Smooth muscle cell (in vitro differentiated cells): ENCODE data around the gene SFTPB. TPM values are rescaled to one million over a fixed set of nuclear protein-coding genes. Genes with fewer than 3 reads are reported as not detected.

Source experiments
- DNase-seq: peaks from one replicate; lab custom pipeline; 2025; ENCODE audit not compliant: unreplicated experiment; lab: John Stamatoyannopoulos, UW
- H2AFZ ChIP-seq: fragments of 200-600 bp; sonication (generic); 2 replicates; pipeline ENCODE4 v1.6.0; 2016; ENCODE audit warnings: antibody characterized with exemption, low read depth, mild to moderate bottlenecking
- H3F3A ChIP-seq: fragments of 200-600 bp; sonication (generic); 2 replicates; pipeline ENCODE4 v1.6.0; 2017; ENCODE audit warnings: antibody characterized with exemption, low read depth
- H3K27ac ChIP-seq: fragments of 200-600 bp; sonication (generic); 2 replicates; pipeline ENCODE4 v1.5.1; 2016; ENCODE audit warnings: low read depth, mild to moderate bottlenecking
- H3K27me3 ChIP-seq: fragments of 200-600 bp; sonication (generic); 2 replicates; pipeline ENCODE4 v1.6.1; 2016; ENCODE audit warnings: low read depth, mild to moderate bottlenecking
- H3K36me3 ChIP-seq: fragments of 200-600 bp; sonication (generic); 2 replicates; pipeline ENCODE4 v1.5.1; 2016; ENCODE audit warnings: low read depth
- H3K4me1 ChIP-seq: fragments of 200-600 bp; sonication (generic); 2 replicates; pipeline ENCODE4 v1.5.1; 2016; ENCODE audit warnings: low read depth
- H3K4me2 ChIP-seq: fragments of 200-600 bp; sonication (generic); 2 replicates; pipeline ENCODE4 v1.6.0; 2016; ENCODE audit warnings: mild to moderate bottlenecking
- H3K4me3 ChIP-seq: fragments of 200-600 bp; sonication (generic); 2 replicates; pipeline ENCODE4 v1.5.1; 2016; ENCODE audit warnings: mild to moderate bottlenecking
- H3K79me2 ChIP-seq: fragments of 200-600 bp; sonication (generic); 2 replicates; pipeline ENCODE4 v1.6.0; 2016; ENCODE audit warnings: low read depth, mild to moderate bottlenecking
- H3K9ac ChIP-seq: fragments of 200-600 bp; sonication (generic); 2 replicates; pipeline ENCODE4 v1.6.0; 2016; ENCODE audit warnings: low read depth
- H3K9me3 ChIP-seq: fragments of 200-600 bp; sonication (generic); replicated peaks from 2 replicates; pipeline ENCODE4 v1.5.1; 2016; ENCODE audit warnings: low read depth
- H4K20me1 ChIP-seq: fragments of 200-600 bp; sonication (generic); 2 replicates; pipeline ENCODE4 v1.6.0; 2016; ENCODE audit warnings: low read depth
- WGBS: methylation state at CpG from one replicate; pipeline ENCODE4 v1.1.7; 2016; ENCODE audit warnings: low lambda C conversion rate; 5-methylcytosine and 5-hydroxymethylcytosine counted together
- polyA plus RNA-seq: library from polyadenylated mRNA; unstranded; fragments of >200 nt; fragmentation: Nextera tagmentation; extraction: Ambion mirVana; gene quantifications from 2 replicates; pipeline ENCODE4 v1.2.1, GENCODE V29; 2016
- total RNA-seq: library from RNA; depleted of rRNA; stranded (reverse); fragments of >200 nt; gene quantifications from 2 replicates; pipeline ENCODE4 v1.2.3, GENCODE V29; 2014
- TF ChIP-seq, protein P1 (sequence below): fragments of 200-600 bp; sonication (generic); IDR thresholded peaks from 2 replicates; pipeline ENCODE4 v1.5.1; 2017; ENCODE audit warnings: borderline replicate concordance, mild to moderate bottlenecking, antibody characterized with exemption; ENCODE audit not compliant: insufficient read depth, poor library complexity, severe bottlenecking

Gene SFTPB
- total and polyA plus RNA-seq, 2 experiments from 2014 or later: not detected

DNA sequence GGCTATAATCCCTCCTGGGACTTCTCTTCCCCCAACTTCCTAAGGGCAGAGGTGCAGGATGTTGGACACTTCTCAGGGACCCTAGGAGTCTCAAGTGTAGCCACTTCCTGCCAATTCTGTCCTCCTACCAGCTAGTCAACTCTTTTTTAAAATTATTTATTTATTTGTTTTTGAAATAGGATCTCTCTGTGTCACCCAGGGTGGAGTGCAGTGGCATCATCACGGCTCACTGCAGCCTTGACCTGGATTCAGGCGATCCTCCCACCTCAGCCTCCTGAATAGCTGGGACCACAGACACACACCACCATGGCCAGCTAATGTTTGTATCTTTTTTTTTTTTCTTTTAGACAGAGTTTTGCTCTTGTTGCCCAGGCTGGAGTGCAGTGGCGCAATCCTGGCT lies 11.5 kb downstream of the SFTPB start:
- Histone ChIP-seq H3F3A (peaks cover 3% of the 10 kb centered on the region), H3K4me3 (no peak overlapping the region), H3K27ac (no peak overlapping the region), H2AFZ (no peak overlapping the region), H3K4me2 (no peak overlapping the region), H3K79me2 (no peaks in the 10 kb centered on the region), H3K9me3 (no peaks in the 10 kb centered on the region), H4K20me1 (peaks cover 16% of the 10 kb centered on the region), H3K36me3 (no peaks in the 10 kb centered on the region), H3K9ac (no peak overlapping the region), H3K27me3 (no peaks in the 10 kb centered on the region), H3K4me1 (no peaks in the 10 kb centered on the region)
- 88% methylated on average over 3 of the region's 3 CpGs for WGBS
- TF ChIP-seq, protein P1, sequence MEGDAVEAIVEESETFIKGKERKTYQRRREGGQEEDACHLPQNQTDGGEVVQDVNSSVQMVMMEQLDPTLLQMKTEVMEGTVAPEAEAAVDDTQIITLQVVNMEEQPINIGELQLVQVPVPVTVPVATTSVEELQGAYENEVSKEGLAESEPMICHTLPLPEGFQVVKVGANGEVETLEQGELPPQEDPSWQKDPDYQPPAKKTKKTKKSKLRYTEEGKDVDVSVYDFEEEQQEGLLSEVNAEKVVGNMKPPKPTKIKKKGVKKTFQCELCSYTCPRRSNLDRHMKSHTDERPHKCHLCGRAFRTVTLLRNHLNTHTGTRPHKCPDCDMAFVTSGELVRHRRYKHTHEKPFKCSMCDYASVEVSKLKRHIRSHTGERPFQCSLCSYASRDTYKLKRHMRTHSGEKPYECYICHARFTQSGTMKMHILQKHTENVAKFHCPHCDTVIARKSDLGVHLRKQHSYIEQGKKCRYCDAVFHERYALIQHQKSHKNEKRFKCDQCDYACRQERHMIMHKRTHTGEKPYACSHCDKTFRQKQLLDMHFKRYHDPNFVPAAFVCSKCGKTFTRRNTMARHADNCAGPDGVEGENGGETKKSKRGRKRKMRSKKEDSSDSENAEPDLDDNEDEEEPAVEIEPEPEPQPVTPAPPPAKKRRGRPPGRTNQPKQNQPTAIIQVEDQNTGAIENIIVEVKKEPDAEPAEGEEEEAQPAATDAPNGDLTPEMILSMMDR: no peak
- no peak for DNase-seq

DNA sequence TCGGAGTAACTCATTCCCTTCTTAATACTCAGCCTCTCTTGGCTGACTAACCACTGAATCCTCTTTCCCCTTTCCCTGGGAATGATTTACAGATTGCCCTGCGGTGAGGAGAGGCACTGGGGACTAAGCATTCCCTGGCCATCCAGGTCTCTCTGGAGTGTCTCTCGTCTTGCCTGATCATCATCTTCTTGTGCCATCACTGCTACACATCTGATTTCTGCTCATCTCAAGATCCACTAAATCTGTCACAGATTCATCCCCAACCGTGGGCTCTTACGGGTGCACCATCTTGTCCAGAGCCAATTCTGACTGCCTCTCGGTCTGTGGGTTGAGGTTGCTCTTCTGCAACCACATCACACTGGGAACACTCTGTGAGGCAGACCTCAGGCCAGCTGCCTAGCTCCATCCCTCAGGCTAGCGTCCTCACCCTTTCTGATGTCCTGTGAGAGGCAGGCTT lies 12.0 kb downstream of the SFTPB start:
- no peaks in the 10 kb centered on the region for H3K27me3 ChIP-seq
- H3K79me2 ChIP-seq: no peaks in the 10 kb centered on the region
- H3K27ac ChIP-seq: no peak overlapping the region
- H2AFZ ChIP-seq: no peak overlapping the region
- H3K4me1 ChIP-seq: no peaks in the 10 kb centered on the region
- no peaks in the 10 kb centered on the region for H3K36me3 ChIP-seq
- H3K9me3 ChIP-seq: no peaks in the 10 kb centered on the region
- TF ChIP-seq, protein P1: no peak
- no peak overlapping the region for H3K4me2 ChIP-seq
- H3K9ac ChIP-seq: no peak overlapping the region
- peaks cover 16% of the 10 kb centered on the region for H4K20me1 ChIP-seq
- DNase-seq: no peak
- 83% methylated on average over 7 of the region's 7 CpGs for WGBS
- H3K4me3 ChIP-seq: no peak overlapping the region
- peaks cover 3% of the 10 kb centered on the region for H3F3A ChIP-seq

DNA sequence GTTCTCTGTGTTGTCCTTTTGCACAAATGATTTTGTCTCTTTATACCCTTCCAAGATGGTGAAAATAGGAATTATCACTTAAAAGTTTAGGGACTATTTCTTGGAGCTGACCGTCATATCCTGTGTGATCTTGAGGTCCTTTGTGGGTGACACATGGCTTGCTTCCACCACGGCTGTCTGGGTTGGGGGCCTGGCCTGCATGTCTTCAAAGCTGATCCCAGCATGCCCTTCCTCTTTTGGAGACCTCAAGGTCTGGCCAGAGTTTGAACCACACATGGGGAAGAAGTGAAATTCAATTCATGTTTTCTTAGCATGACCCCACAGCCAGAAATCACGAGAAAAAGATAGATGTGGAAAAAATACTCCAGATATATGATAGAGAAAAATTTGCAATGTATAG lies 14.0 kb downstream of the SFTPB start:
- no peak for DNase-seq
- Histone ChIP-seq H3K4me1 (peaks cover 4% of the 10 kb centered on the region), H3K4me3 (no peak overlapping the region), H3K36me3 (no peaks in the 10 kb centered on the region), H3K9ac (no peak overlapping the region), H3K4me2 (no peak overlapping the region), H3K9me3 (no peaks in the 10 kb centered on the region), H4K20me1 (peaks cover 24% of the 10 kb centered on the region), H3K79me2 (no peaks in the 10 kb centered on the region), H3F3A (peaks cover 11% of the 10 kb centered on the region), H2AFZ (no peak overlapping the region), H3K27ac (no peak overlapping the region), H3K27me3 (no peaks in the 10 kb centered on the region)
- 76% methylated on average over 3 of the region's 3 CpGs for WGBS
- TF ChIP-seq, protein P1: no peak

DNA sequence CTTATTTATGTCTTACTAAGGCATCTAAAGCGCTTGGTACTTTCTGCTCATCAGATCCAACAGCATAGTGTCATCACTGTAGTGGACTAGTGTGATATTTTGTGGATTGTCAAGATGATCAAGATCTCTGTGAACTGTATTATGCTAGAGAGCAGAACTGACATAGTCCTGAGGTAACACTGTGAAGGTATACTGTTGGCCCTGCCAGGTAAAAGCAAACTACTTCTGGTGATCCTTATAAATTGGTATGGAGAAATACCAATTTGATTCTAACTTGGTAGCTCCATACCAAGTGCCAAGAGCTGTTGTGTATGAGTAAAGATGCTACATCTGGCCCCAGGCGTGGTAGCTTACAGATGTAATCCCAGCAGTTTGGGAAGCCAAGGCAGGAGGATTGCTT lies 15.9 kb downstream of the SFTPB start:
- Histone ChIP-seq H4K20me1 (peaks cover 27% of the 10 kb centered on the region), H2AFZ (no peak overlapping the region), H3K4me2 (peak overlapping the region; percentile 58), H3K79me2 (no peaks in the 10 kb centered on the region), H3K36me3 (no peaks in the 10 kb centered on the region), H3K27ac (peak overlapping the region; percentile 62), H3K9ac (no peak overlapping the region), H3F3A (peaks cover 26% of the 10 kb centered on the region), H3K4me3 (no peak overlapping the region), H3K9me3 (no peaks in the 10 kb centered on the region), H3K27me3 (no peaks in the 10 kb centered on the region), H3K4me1 (peaks cover 4% of the 10 kb centered on the region)
- WGBS: 98% methylated on average over 2 of the region's 2 CpGs
- TF ChIP-seq, protein P1: no peak
- no peak for DNase-seq
